GM12878 (cell line): Measurements from ENCODE around the gene PPIL6. TPM values are rescaled to one million over a fixed set of nuclear protein-coding genes. Genes with fewer than 3 reads are reported as not detected.
A peak's percentile ranks its signal among the peaks of the same experiment; 100 is the strongest.

Experiments
- BCL11A ChIP-seq: IDR thresholded peaks from 2 replicates; pipeline ENCODE4 v1.6.1; 2011; ENCODE audit warnings: low read depth, low read length
- BCL3 ChIP-seq: IDR thresholded peaks from 2 replicates; pipeline ENCODE4 v1.6.1; 2011; ENCODE audit warnings: borderline replicate concordance, low read depth, mild to moderate bottlenecking, moderate library complexity, low read length; ENCODE audit not compliant: insufficient read depth, poor library complexity, severe bottlenecking
- BMI1 ChIP-seq: fragments of 450-650 bp; IDR thresholded peaks from 2 replicates; pipeline ENCODE4 v1.6.1; 2016; ENCODE audit warnings: mild to moderate bottlenecking, moderate library complexity, borderline replicate concordance
- CBX5 ChIP-seq: sonication (generic); IDR thresholded peaks from 2 replicates; pipeline ENCODE4 v1.6.1; 2016; ENCODE audit warnings: low read depth, moderate library complexity, mild to moderate bottlenecking, inconsistent platforms
- CEBPB ChIP-seq, 2 experiments: fragments of 150-350 bp in 1 of 2; IDR thresholded peaks; 2 replicates each; pipeline ENCODE4 v1.6.1; 2012 to 2014; ENCODE audit warnings: low read depth in 2 of 2, low read length in 2 of 2, borderline replicate concordance in 1 of 2, inconsistent platforms in 1 of 2
- CREB1 ChIP-seq: IDR thresholded peaks from 2 replicates; pipeline ENCODE4 v1.6.1; 2012; ENCODE audit warnings: low read depth, mild to moderate bottlenecking, inconsistent platforms
- CREM ChIP-seq: IDR thresholded peaks from 2 replicates; pipeline ENCODE4 v1.6.1; 2014; ENCODE audit warnings: antibody characterized with exemption, low read depth
- EED ChIP-seq: sonication (generic); IDR thresholded peaks from 2 replicates; pipeline ENCODE4 v1.6.1; 2016; ENCODE audit warnings: antibody characterized with exemption, low read depth
- ETV6 ChIP-seq, 2 experiments: fragments of 450-650 bp in 1 of 2; IDR thresholded peaks in 1 of 2; conservative IDR thresholded peaks in 1 of 2; 2 replicates each; pipeline ENCODE4 v1.6.1; 2014; ENCODE audit warnings: antibody characterized with exemption in 1 of 2, borderline replicate concordance in 1 of 2, low read depth in 1 of 2, mild to moderate bottlenecking in 1 of 2, moderate library complexity in 1 of 2
- FOXM1 ChIP-seq: IDR thresholded peaks from 2 replicates; pipeline ENCODE4 v1.6.1; 2012; ENCODE audit warnings: low read depth, mild to moderate bottlenecking, inconsistent platforms, low read length, moderate library complexity
- HDAC6 ChIP-seq: fragments of 200-600 bp; sonication (generic); IDR thresholded peaks from one replicate; pipeline ENCODE4 v1.8.0; 2017; ENCODE audit warnings: antibody characterized with exemption; ENCODE audit not compliant: unreplicated experiment
- HDGF ChIP-seq: fragments of 450-650 bp; IDR thresholded peaks from 2 replicates; pipeline ENCODE4 v1.6.1; 2016; ENCODE audit warnings: antibody characterized with exemption
- JUND ChIP-seq: IDR thresholded peaks from 2 replicates; pipeline ENCODE4 v1.6.1; 2012; ENCODE audit warnings: low read depth, mild to moderate bottlenecking, low read length, improper control_type of control experiment, moderate library complexity
- MEF2B ChIP-seq: fragments of 450-650 bp; IDR thresholded peaks from 2 replicates; pipeline ENCODE4 v1.6.1; 2018; ENCODE audit warnings: mild to moderate bottlenecking, moderate library complexity; ENCODE audit not compliant: partially characterized antibody, poor library complexity, severe bottlenecking
- NBN ChIP-seq: fragments of 450-650 bp; IDR thresholded peaks from 2 replicates; pipeline ENCODE4 v1.6.1; 2016
- NFIC ChIP-seq: IDR thresholded peaks from 2 replicates; pipeline ENCODE4 v1.6.1; 2012; ENCODE audit warnings: low read depth, mild to moderate bottlenecking, inconsistent platforms, low read length, moderate library complexity
- NFYA ChIP-seq: IDR thresholded peaks from 2 replicates; pipeline ENCODE4 v1.6.1; 2011; ENCODE audit warnings: low read depth, mild to moderate bottlenecking, low read length, improper control_type of control experiment, borderline replicate concordance
- NKRF ChIP-seq: fragments of 450-650 bp; conservative IDR thresholded peaks from 2 replicates; pipeline ENCODE4 v1.6.1; 2017; ENCODE audit warnings: mild to moderate bottlenecking, moderate library complexity
- PAX5 ChIP-seq: IDR thresholded peaks from 2 replicates; pipeline ENCODE4 v1.6.1; 2011; ENCODE audit warnings: low read depth, low read length, borderline replicate concordance
- POLR2AphosphoS5 ChIP-seq: IDR thresholded peaks from 2 replicates; pipeline ENCODE4 v1.6.1; 2011; ENCODE audit warnings: mild to moderate bottlenecking, low read length, inconsistent platforms
- RAD21 ChIP-seq: IDR thresholded peaks from 2 replicates; pipeline ENCODE4 v1.6.1; 2011; ENCODE audit warnings: mild to moderate bottlenecking, low read depth, low read length, moderate library complexity; ENCODE audit not compliant: insufficient read depth
- RUNX3 ChIP-seq: IDR thresholded peaks from 2 replicates; pipeline ENCODE4 v1.6.1; 2012; ENCODE audit warnings: low read length, inconsistent platforms
- SUZ12 ChIP-seq: fragments of 200-600 bp; sonication (generic); IDR thresholded peaks from one replicate; pipeline ENCODE4 v1.6.1; 2018; ENCODE audit warnings: antibody characterized with exemption, mild to moderate bottlenecking; ENCODE audit not compliant: unreplicated experiment
- YY1 ChIP-seq: IDR thresholded peaks from 2 replicates; pipeline ENCODE4 v1.6.1; 2011; ENCODE audit warnings: low read depth, mild to moderate bottlenecking, low read length
- polyA plus RNA-seq, 11 experiments: library from polyadenylated mRNA; depleted of rRNA in 4 of 11; unstranded in 6 of 11; stranded (reverse) in 5 of 11; fragments of >200 nt; fragmentation: Nextera tagmentation in 4 of 11; fragmentation: Illumina TruSeq in 1 of 11; extraction: Ambion mirVana in 4 of 11; extraction: Trizol in 1 of 11; gene quantifications; 1 replicate in 1 of 11; 2 replicates in 10 of 11; pipeline versions ENCODE4 v1.2.1 to v1.2.3, GENCODE V29; 2011 to 2016; ENCODE audit warnings: inconsistent platforms in 2 of 11, missing spikeins in 2 of 11, low read depth in 1 of 11
- total RNA-seq, 4 experiments: library from RNA; depleted of rRNA in 3 of 4; stranded (reverse); fragments of >200 nt in 3 of 4; fragmentation: Illumina TruSeq in 1 of 4; extraction: Trizol in 1 of 4; gene quantifications; 2 replicates each; pipeline versions ENCODE4 v1.2.1 to v1.2.3, GENCODE V29; 2013 to 2021
- TF ChIP-seq, protein P1 (sequence below): fragments of 450-650 bp; IDR thresholded peaks from 2 replicates; pipeline ENCODE4 v1.6.1; 2017; ENCODE audit warnings: low read depth, mild to moderate bottlenecking, moderate library complexity

The PPIL6 gene
- total and polyA plus RNA-seq, 10 of the 15 experiments (the other 5 are each of a cell fraction or from before 2014, with no cell fraction given), result 0.01 to 0.26 (median 0.12) TPM; not detected in 5

GRCh38 chr6:109373762-109374161 lies 66.7 kb downstream of the PPIL6 start (continued):
- TF ChIP-seq PAX5 (peak; percentile 81), CEBPB (IDR thresholded peaks at IDR 0.05; ENCODE audit: borderline replicate concordance in 1 of 2, low read depth in 2 of 2, low read length in 2 of 2) (no peak), EED (peak; percentile 84), NFYA (no peak), NKRF (no peak), SUZ12 (no peak), POLR2AphosphoS5 (peak; percentile 56), HDGF (0 out of 2 replicates have a peak, but pooled peaks have one; percentile 53), JUND (peak; percentile 79; the same call in 1 of the 2 replicates), NBN (peak; percentile 82), NFIC (peak; percentile 76; the same call in 1 of the 2 replicates), BCL11A (peak; percentile 59), CREM (peak; percentile 43; the same call in 1 of the 2 replicates), RUNX3 (peak; percentile 90), MEF2B (peak; percentile 42), ETV6 (conservative IDR thresholded peaks at IDR 0.05 in 1 of 2, IDR thresholded peaks at IDR 0.05 in 1 of 2; ENCODE audit: borderline replicate concordance in 1 of 2, low read depth in 1 of 2) (peak in 1 of 2 experiments; percentile 89; a peak in 2 of 4 replicates), CREB1 (peak; percentile 71; the same call in 1 of the 2 replicates), CBX5 (0 out of 2 replicates have a peak, but pooled peaks have one; percentile 65), BMI1 (peak; percentile 78), BCL3 (peak; percentile 12), RAD21 (no peak), HDAC6 (no peak), YY1 (no peak), FOXM1 (no peak; the same call in 1 of the 2 replicates)
- TF ChIP-seq, protein P1, sequence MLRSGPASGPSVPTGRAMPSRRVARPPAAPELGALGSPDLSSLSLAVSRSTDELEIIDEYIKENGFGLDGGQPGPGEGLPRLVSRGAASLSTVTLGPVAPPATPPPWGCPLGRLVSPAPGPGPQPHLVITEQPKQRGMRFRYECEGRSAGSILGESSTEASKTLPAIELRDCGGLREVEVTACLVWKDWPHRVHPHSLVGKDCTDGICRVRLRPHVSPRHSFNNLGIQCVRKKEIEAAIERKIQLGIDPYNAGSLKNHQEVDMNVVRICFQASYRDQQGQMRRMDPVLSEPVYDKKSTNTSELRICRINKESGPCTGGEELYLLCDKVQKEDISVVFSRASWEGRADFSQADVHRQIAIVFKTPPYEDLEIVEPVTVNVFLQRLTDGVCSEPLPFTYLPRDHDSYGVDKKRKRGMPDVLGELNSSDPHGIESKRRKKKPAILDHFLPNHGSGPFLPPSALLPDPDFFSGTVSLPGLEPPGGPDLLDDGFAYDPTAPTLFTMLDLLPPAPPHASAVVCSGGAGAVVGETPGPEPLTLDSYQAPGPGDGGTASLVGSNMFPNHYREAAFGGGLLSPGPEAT, result peak; percentile 30; the same call in 1 of the 2 replicates
